ENCODE data around the gene CTNNA2.

DNA sequence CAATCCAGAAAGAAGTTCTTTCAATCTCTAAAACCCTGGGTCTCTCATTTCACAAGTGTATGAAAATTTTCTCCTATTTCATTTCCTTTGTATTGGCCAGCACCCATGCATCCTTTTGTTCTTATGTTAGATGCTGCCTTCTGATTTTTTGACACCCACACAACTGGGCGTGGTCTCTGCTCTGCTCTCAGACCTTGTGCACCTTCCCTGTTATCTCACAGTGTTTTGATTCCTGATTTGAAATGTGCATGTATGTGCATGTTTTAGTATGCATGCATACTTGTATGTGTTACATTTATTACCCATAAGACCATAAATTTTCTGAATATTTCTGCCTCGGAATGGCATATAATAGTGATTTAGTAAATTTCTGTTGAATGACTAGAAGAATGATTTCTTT, 152.2 kb downstream of the CTNNA2 start:
- TF ChIP-seq, protein P1, sequence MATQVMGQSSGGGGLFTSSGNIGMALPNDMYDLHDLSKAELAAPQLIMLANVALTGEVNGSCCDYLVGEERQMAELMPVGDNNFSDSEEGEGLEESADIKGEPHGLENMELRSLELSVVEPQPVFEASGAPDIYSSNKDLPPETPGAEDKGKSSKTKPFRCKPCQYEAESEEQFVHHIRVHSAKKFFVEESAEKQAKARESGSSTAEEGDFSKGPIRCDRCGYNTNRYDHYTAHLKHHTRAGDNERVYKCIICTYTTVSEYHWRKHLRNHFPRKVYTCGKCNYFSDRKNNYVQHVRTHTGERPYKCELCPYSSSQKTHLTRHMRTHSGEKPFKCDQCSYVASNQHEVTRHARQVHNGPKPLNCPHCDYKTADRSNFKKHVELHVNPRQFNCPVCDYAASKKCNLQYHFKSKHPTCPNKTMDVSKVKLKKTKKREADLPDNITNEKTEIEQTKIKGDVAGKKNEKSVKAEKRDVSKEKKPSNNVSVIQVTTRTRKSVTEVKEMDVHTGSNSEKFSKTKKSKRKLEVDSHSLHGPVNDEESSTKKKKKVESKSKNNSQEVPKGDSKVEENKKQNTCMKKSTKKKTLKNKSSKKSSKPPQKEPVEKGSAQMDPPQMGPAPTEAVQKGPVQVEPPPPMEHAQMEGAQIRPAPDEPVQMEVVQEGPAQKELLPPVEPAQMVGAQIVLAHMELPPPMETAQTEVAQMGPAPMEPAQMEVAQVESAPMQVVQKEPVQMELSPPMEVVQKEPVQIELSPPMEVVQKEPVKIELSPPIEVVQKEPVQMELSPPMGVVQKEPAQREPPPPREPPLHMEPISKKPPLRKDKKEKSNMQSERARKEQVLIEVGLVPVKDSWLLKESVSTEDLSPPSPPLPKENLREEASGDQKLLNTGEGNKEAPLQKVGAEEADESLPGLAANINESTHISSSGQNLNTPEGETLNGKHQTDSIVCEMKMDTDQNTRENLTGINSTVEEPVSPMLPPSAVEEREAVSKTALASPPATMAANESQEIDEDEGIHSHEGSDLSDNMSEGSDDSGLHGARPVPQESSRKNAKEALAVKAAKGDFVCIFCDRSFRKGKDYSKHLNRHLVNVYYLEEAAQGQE (IDR thresholded peaks at IDR 0.05; ENCODE audit: low read depth) = no peak
- TF ChIP-seq RAD21 (IDR thresholded peaks at IDR 0.05; ENCODE audit: low read depth) (no peak), NFIC (IDR thresholded peaks at IDR 0.05) (no peak), TAF1 (IDR thresholded peaks at IDR 0.05; ENCODE audit: low read depth) (no peak), EP300 (IDR thresholded peaks at IDR 0.05; ENCODE audit: borderline replicate concordance) (no peak), YY1 (IDR thresholded peaks at IDR 0.05; ENCODE audit: low read depth) (no peak), TCF12 (IDR thresholded peaks at IDR 0.05; ENCODE audit: low read depth) (no peak), CEBPB (IDR thresholded peaks at IDR 0.05) (no peak), CREB1 (IDR thresholded peaks at IDR 0.05; ENCODE audit: low read depth) (no peak), FOXM1 (IDR thresholded peaks at IDR 0.05; ENCODE audit: borderline replicate concordance, low read depth) (no peak), TEAD4 (IDR thresholded peaks at IDR 0.05) (no peak)
- TF ChIP-seq, protein P2, sequence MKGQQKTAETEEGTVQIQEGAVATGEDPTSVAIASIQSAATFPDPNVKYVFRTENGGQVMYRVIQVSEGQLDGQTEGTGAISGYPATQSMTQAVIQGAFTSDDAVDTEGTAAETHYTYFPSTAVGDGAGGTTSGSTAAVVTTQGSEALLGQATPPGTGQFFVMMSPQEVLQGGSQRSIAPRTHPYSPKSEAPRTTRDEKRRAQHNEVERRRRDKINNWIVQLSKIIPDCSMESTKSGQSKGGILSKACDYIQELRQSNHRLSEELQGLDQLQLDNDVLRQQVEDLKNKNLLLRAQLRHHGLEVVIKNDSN (IDR thresholded peaks at IDR 0.05) = no peak
- TF ChIP-seq, protein P3, sequence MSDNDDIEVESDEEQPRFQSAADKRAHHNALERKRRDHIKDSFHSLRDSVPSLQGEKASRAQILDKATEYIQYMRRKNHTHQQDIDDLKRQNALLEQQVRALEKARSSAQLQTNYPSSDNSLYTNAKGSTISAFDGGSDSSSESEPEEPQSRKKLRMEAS (IDR thresholded peaks at IDR 0.05) = no peak
